ENCODE measurements around the gene COMMD2. TPM values are rescaled to one million over a fixed set of nuclear protein-coding genes. Genes with fewer than 3 reads are reported as not detected.

Gene COMMD2
- 29.7 and 43.1 TPM in 2 replicates for total RNA-seq

DNA sequence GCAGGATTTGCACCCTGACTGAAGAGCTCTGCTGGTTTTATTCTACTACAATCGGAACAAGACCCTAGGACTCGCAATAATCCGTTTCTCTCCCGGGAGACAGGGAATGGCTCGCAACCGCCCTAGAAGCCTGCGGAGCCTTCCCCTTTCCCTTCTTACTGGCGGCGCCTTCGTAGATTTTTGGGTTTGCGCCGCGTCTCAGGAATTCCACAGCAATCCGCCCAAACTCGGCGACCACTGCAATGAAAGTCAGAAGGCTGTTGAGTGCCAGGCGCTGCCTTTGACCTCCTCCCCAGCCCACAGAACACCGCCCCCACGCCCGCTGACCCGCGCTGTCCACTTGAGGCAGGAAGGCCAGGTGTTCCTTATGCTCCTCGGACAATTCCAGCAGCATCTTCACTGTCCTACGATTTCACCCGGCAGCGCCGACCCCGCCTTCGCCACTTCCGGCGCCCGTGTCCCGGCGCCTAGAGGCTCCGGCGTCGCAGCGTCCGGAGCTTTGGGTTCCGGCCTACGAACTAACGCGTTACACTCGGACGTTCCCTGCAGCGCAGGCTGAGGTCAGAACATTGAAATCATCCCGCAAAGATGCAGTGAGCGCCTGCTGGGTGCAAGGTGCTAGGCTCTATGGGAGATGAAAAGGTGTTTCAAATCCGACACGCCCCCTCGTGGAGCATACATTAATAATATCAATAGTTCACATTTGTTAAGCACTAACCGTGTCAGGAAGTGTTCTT is at the start of gene COMMD2:
Gene COMMD2 (minus strand): TSS at position 439 of the 737 bp plus-strand sequence. CDS start 45 bp downstream, at position 394.

DNA sequence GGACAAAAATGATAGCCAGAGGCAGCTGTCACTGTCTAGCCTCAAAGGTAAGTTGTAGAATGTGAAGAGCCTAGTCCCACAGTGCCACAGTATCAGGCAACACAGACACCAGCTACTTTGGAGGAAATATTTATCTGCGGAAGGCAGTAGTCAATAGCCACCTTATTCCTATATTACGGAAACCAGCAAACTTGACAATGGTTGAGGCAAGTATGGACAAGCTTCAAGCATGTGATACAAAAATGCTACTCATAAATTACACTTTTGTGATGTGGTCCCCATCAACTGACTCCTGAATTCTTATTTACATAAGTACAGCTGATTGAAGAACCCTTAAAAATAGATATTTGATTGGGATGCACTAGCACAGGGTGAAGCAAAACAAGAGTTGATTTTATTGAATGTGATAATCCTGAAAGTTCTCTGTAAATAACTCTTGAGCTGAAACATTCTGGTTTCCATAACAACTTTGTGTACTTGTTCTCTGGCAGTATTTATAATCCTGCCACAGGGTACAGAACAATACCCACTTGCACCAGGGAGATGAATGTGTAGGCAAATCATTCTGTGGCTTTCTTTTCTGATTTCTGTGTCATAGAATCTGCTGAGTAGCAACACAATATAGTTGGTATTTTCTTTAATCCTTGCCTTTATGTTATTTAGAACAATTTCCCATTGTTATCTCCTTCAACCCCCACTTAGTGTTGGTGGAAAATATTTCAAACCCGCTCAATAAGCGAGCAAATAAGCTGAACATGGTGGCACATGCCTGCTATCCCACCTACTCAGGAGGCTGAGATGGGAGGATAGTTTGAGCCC is 40.4 kb upstream of the COMMD2 start, which contains the start of gene ANKUB1:
Gene ANKUB1 (minus strand): TSS at position 103 of the 819 bp plus-strand sequence. CDS start 188 bp downstream, outside the sequence.

Other genes with a start within 250 kb of the COMMD2 start
- gene WWTR1, start 94.5 kb downstream of the COMMD2 start, total RNA-seq: 6.5 and 21.6 TPM in 2 replicates
- gene ANKUB1, start 40.1 kb upstream of the COMMD2 start, total RNA-seq: 0.34 and 4.1 TPM in 2 replicates
- gene RNF13, start 60.7 kb upstream of the COMMD2 start, total RNA-seq: 118 and 145 TPM in 2 replicates
- 234 and 328 TPM in 2 replicates for gene PFN2, start 218.4 kb upstream of the COMMD2 start, total RNA-seq

Measured in nasal cavity respiratory epithelium epithelial cell of viscerocranial mucosa (primary cell).